Right lobe of liver (tissue), 6 donors: ENCODE results near the gene UVRAG. TPM values are rescaled to one million over a fixed set of nuclear protein-coding genes. Genes with fewer than 3 reads are reported as not detected.

Experiments used
- ATAC-seq, 4 donors: fragments of 200-7000 bp; cut with Tn5 transposase; one replicate each; pipeline ENCODE4 v1.9.1; 2020; ENCODE audit warnings: mild to moderate bottlenecking in 4 of 4, moderate library complexity in 4 of 4
- DNase-seq, 3 donors: peaks; one replicate each; pipeline ENCODE4 v3.0.0-alpha.2; 2020
- H3K27ac ChIP-seq, 3 donors: fragments of 200-600 bp; one replicate each; pipeline ENCODE4 v1.8.0; 2022
- H3K27me3 ChIP-seq, 2 donors: fragments of 200-600 bp; one replicate each; pipeline ENCODE4 v1.8.0; 2022
- H3K36me3 ChIP-seq, 4 donors: fragments of 200-600 bp; sonication (generic) in 1 of 4; one replicate each; pipeline versions ENCODE4 v1.5.1 to v1.8.0; 2017 to 2022; ENCODE audit warnings: control low read depth in 1 of 4
- H3K4me1 ChIP-seq, 4 donors: fragments of 200-600 bp; sonication (generic) in 1 of 4; one replicate each; pipeline versions ENCODE4 v1.5.1 to v1.8.0; 2017 to 2022; ENCODE audit warnings: control low read depth in 1 of 4
- H3K4me3 ChIP-seq, 3 donors: fragments of 200-600 bp; one replicate each; pipeline ENCODE4 v1.8.0; 2022
- H3K9me3 ChIP-seq, 4 donors: fragments of 200-600 bp; sonication (generic) in 1 of 4; one replicate each; pipeline versions ENCODE4 v1.5.1 to v1.8.0; 2017 to 2022; ENCODE audit warnings: control low read depth in 1 of 4
- CTCF ChIP-seq, 4 donors: fragments of 200-600 bp in 3 of 4; fragments of 450-650 bp in 1 of 4; IDR thresholded peaks; one replicate each; pipeline versions ENCODE4 v1.5.1 to v1.8.0; 2016 to 2022; ENCODE audit warnings: antibody characterized with exemption in 4 of 4, mild to moderate bottlenecking in 2 of 4
- POLR2A ChIP-seq: fragments of 450-650 bp; IDR thresholded peaks from one replicate; pipeline ENCODE4 v1.6.1; 2017; ENCODE audit warnings: antibody characterized with exemption, mild to moderate bottlenecking
- WGBS: methylation state at CpG from one replicate; pipeline ENCODE4 v1.1.6; 2018; ENCODE audit warnings: low coverage, low lambda C conversion rate; ENCODE audit not compliant: insufficient coverage; ENCODE audit errors: missing lambda C conversion rate; 5-methylcytosine and 5-hydroxymethylcytosine counted together
- intact Hi-C, 2 donors: fragments of 100-400 bp; cut with DNase I; formaldehyde crosslinking; loops; one replicate each; pipeline versions ENCODE4 v1.11.2 to v1.14.1; 2022
- total RNA-seq, 6 experiments: library from RNA; depleted of rRNA in 2 of 6; stranded (reverse); fragments of >200 nt in 2 of 6; fragmentation: NEBNext Ultra II Directional in 3 of 6; extraction: Animal tissue kit (Norgen Biotek cat#: 25700) in 3 of 6; gene quantifications; one replicate each; pipeline versions ENCODE4 v1.1.0 to v1.2.4, GENCODE V29; 2016 to 2023
- donor health status: DM: no; HTN: yes; CAD: no.
- donor health status: DM: no; HTN: no; CAD: no.
- donor health status: DM: no; HTN: no; CAD: no.
- donor health status: DM: no; HTN: yes; CAD: no.
- donor health status: DM: no; HTN: yes; CAD: no.

The UVRAG gene
- total RNA-seq, 6 experiments from 2014 or later: 8.8 to 12.6 (median 10.3) TPM

GRCh38 chr11:75796091-75796435 lies 18.9 kb upstream of the UVRAG start:
- ATAC-seq (no peak), DNase-seq (no peak)
- no peak for TF ChIP-seq POLR2A
- TF ChIP-seq CTCF (IDR thresholded peaks at IDR 0.05): no peak
- no peaks in the 10 kb centered on the region for H3K9me3 ChIP-seq
- no peaks in the 10 kb centered on the region for H3K27me3 ChIP-seq
- peaks cover 0 to 46% (median 18%) of the 10 kb centered on the region in 4 donors for H3K36me3 ChIP-seq
- 17% methylated on average over 1 of the region's 2 CpGs for WGBS
- H3K4me1 ChIP-seq: peaks cover 0 to 62% (median 24%) of the 10 kb centered on the region in 4 donors
- H3K4me3 ChIP-seq: no peak overlapping the region
- intact Hi-C loops: loop anchor here in 1 of 2 donors (5.0 kb wide), 1 partner anchor 76 kb away; no protein-coding TSS in a partner anchor
- peak overlapping the region in 2 of 3 donors; percentile 16 to 56 for H3K27ac ChIP-seq

- Histone ChIP-seq H3K27me3 (no peaks in the 10 kb centered on the region), H3K27ac (no peak overlapping the region), H3K9me3 (no peaks in the 10 kb centered on the region), H3K36me3 (peaks cover 0 to 53% (median 23%) of the 10 kb centered on the region in 4 donors), H3K4me3 (no peak overlapping the region), H3K4me1 (peaks cover 0 to 52% (median 21%) of the 10 kb centered on the region in 4 donors)
- no CpG with 5 or more reads among the region's 8 CpGs for WGBS
- intact Hi-C loops: loop anchor here in 1 of 2 donors (5.0 kb wide), 1 partner anchor 75 kb away; no protein-coding TSS in a partner anchor
- TF ChIP-seq CTCF (IDR thresholded peaks at IDR 0.05): no peak
- no peak for TF ChIP-seq POLR2A
- ATAC-seq (no peak), DNase-seq (no peak)
These were observed 17.9 kb upstream of the UVRAG start for GRCh38 chr11:75797116-75797515.

- ATAC-seq (no peak), DNase-seq (no peak)
- H3K4me3 ChIP-seq: no peak overlapping the region
- no peaks in the 10 kb centered on the region for H3K9me3 ChIP-seq
- no CpG with 5 or more reads among the region's 1 CpG for WGBS
- H3K27ac ChIP-seq: no peak overlapping the region
- H3K36me3 ChIP-seq: peaks cover 0 to 53% (median 23%) of the 10 kb centered on the region in 4 donors
- no peak for TF ChIP-seq CTCF (IDR thresholded peaks at IDR 0.05)
- no peak for TF ChIP-seq POLR2A
- peaks cover 0 to 45% (median 18%) of the 10 kb centered on the region in 4 donors for H3K4me1 ChIP-seq
- intact Hi-C loops: loop anchor here in 1 of 2 donors (5.0 kb wide), 1 partner anchor 75 kb away; no protein-coding TSS in a partner anchor
- H3K27me3 ChIP-seq: no peaks in the 10 kb centered on the region
These were observed 17.2 kb upstream of the UVRAG start for GRCh38 chr11:75797792-75798191.

GRCh38 chr11:75800136-75800675 lies 14.8 kb upstream of the UVRAG start:
- H3K4me3 ChIP-seq: no peak overlapping the region
- no peak overlapping the region for H3K27ac ChIP-seq
- DNase-seq (no peak), ATAC-seq (no peak)
- WGBS: 98% methylated on average over 8 of the region's 8 CpGs
- H3K36me3 ChIP-seq: peaks cover 0 to 53% (median 23%) of the 10 kb centered on the region in 4 donors
- H3K9me3 ChIP-seq: no peaks in the 10 kb centered on the region
- peaks cover 0 to 22% (median 7%) of the 10 kb centered on the region in 4 donors for H3K4me1 ChIP-seq
- no peaks in the 10 kb centered on the region for H3K27me3 ChIP-seq
- intact Hi-C loops: loop anchor here in 1 of 2 donors (10.0 kb wide), 1 partner anchor 65 kb away; no protein-coding TSS in a partner anchor
- TF ChIP-seq POLR2A: no peak
- TF ChIP-seq CTCF (IDR thresholded peaks at IDR 0.05): no peak
